Measurements from ENCODE around the gene FNDC11. TPM values are rescaled to one million over a fixed set of nuclear protein-coding genes. Genes with fewer than 3 reads are reported as not detected.

Gene FNDC11
- total RNA-seq, 1 donor from 2014 or later: 1.3 TPM

- Mint-ChIP-seq H3K36me3 (ENCODE audit: low read depth, unreplicated experiment) (no peaks in the 10 kb centered on the region), H3K4me3 (ENCODE audit: unreplicated experiment) (no peak overlapping the region), H3K27me3 (ENCODE audit: unreplicated experiment) (peaks cover 3% of the 10 kb centered on the region), H3K9me3 (ENCODE audit: unreplicated experiment) (no peaks in the 10 kb centered on the region), H3K4me1 (ENCODE audit: unreplicated experiment) (no peaks in the 10 kb centered on the region), H3K27ac (ENCODE audit: unreplicated experiment) (no peak overlapping the region)
- TF ChIP-seq, protein P1, sequence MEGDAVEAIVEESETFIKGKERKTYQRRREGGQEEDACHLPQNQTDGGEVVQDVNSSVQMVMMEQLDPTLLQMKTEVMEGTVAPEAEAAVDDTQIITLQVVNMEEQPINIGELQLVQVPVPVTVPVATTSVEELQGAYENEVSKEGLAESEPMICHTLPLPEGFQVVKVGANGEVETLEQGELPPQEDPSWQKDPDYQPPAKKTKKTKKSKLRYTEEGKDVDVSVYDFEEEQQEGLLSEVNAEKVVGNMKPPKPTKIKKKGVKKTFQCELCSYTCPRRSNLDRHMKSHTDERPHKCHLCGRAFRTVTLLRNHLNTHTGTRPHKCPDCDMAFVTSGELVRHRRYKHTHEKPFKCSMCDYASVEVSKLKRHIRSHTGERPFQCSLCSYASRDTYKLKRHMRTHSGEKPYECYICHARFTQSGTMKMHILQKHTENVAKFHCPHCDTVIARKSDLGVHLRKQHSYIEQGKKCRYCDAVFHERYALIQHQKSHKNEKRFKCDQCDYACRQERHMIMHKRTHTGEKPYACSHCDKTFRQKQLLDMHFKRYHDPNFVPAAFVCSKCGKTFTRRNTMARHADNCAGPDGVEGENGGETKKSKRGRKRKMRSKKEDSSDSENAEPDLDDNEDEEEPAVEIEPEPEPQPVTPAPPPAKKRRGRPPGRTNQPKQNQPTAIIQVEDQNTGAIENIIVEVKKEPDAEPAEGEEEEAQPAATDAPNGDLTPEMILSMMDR (IDR thresholded peaks at IDR 0.05; ENCODE audit: unreplicated experiment): no peak
- DNase-seq (ENCODE audit: low spot score): no peak
Observed at GRCh38 chr20:63561624-63562396, 7.9 kb downstream of the FNDC11 start.

DNA sequence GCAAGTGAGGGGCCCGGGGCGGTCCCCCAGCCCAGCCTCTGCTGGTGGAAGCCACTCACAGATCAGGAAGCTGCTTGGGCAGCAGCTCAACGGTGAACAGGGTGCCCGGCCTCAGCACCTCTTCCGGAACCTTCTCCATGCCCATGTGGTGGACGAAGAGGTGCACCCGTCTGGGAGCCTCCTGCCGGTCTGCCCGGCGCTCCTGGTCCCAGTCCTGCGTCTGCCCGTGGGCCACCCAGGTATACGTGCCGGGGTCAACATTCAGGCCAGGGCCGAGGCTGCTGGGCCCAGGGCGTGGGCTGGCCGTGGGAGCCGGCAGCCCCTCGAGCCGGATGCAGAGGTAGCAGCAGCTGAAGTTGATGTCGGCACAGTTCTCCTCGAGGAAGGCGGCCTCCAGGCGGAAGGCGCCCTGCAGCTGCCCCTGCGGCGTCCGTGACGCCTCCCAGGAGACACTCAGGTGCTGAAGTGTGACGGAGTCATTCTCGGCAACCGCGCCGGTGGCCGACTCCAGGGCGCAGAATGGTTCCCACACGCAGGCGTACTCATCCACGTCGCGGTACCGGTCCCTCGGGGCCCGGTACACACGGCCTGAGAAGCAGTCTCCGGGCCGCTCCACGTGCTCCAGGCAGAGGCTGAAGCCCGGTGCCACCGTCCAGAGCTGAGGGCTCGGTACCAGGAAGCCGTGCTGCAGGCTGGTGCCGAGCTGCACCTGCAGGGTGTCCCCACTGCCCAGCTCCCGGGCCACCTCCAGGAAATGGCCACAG is 8.7 kb downstream of the FNDC11 start:
- Mint-ChIP-seq H3K27ac (ENCODE audit: unreplicated experiment) (no peak overlapping the region), H3K36me3 (ENCODE audit: low read depth, unreplicated experiment) (no peaks in the 10 kb centered on the region), H3K4me1 (ENCODE audit: unreplicated experiment) (no peaks in the 10 kb centered on the region), H3K27me3 (ENCODE audit: unreplicated experiment) (peaks cover 3% of the 10 kb centered on the region), H3K9me3 (ENCODE audit: unreplicated experiment) (no peaks in the 10 kb centered on the region), H3K4me3 (ENCODE audit: unreplicated experiment) (no peak overlapping the region)
- DNase-seq (ENCODE audit: low spot score): no peak
- TF ChIP-seq, protein P1 (IDR thresholded peaks at IDR 0.05; ENCODE audit: unreplicated experiment): no peak

GRCh38 chr20:63563225-63563935 is 9.4 kb downstream of the FNDC11 start:
- TF ChIP-seq, protein P1 (IDR thresholded peaks at IDR 0.05; ENCODE audit: unreplicated experiment): no peak
- Mint-ChIP-seq H3K36me3 (ENCODE audit: low read depth, unreplicated experiment) (no peaks in the 10 kb centered on the region), H3K27ac (ENCODE audit: unreplicated experiment) (no peak overlapping the region), H3K9me3 (ENCODE audit: unreplicated experiment) (no peaks in the 10 kb centered on the region), H3K4me3 (ENCODE audit: unreplicated experiment) (no peak overlapping the region), H3K4me1 (ENCODE audit: unreplicated experiment) (no peaks in the 10 kb centered on the region), H3K27me3 (ENCODE audit: unreplicated experiment) (peaks cover 3% of the 10 kb centered on the region)
- no peak for DNase-seq (ENCODE audit: low spot score)

DNA sequence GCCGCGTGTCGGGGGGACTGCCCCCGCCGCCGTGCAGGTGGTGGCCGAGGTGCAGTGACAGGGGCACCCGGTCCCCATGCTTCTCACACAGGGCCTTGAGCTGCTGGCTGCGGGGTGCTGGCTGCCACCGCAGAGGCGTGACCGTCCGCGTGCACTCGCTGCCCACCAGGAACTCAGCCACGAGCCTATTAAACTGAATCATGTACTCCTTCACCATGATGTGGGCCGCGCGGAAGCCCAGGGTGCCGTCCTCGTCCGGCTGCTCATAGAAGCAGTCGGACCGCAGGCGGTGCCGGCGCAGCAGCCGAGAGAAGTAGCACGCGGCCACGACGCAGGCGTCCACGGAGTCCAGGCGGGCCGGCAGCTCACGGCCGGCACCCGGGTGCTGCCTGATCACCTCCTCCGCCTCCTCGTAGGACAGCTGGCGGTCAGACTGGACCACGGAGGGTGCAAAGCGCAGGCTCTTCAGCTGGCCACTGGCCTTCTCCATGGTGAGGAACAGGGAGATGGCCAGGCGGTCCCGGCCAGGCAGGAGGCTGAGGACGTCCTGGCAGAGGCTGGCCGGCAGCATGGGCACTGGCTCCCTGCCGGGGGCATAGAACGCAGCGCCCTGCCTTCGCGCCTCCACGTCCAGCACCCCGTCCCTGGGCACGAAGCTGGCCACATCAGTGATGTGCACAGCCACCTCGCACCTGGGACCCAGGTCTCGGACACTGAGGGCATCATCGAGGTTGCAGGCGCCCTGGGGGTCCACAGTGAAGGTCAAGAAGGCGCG is 10.3 kb downstream of the FNDC11 start:
- Mint-ChIP-seq H3K4me3 (ENCODE audit: unreplicated experiment) (no peak overlapping the region), H3K27me3 (ENCODE audit: unreplicated experiment) (peaks cover 3% of the 10 kb centered on the region), H3K9me3 (ENCODE audit: unreplicated experiment) (no peaks in the 10 kb centered on the region), H3K27ac (ENCODE audit: unreplicated experiment) (no peak overlapping the region), H3K4me1 (ENCODE audit: unreplicated experiment) (no peaks in the 10 kb centered on the region), H3K36me3 (ENCODE audit: low read depth, unreplicated experiment) (no peaks in the 10 kb centered on the region)
- TF ChIP-seq, protein P1 (IDR thresholded peaks at IDR 0.05; ENCODE audit: unreplicated experiment): no peak
- no peak for DNase-seq (ENCODE audit: low spot score)

Data from endothelial cell (in vitro differentiated cells).